Activated B cell treated with CpG ODN at 0.5 μM for 24 hours (primary cell): ENCODE results near the gene PAQR9. TPM values are rescaled to one million over a fixed set of nuclear protein-coding genes. Genes with fewer than 3 reads are reported as not detected.

Experiments
- ATAC-seq: fragments of 200-7000 bp; cut with Tn5 transposase; one replicate; pipeline ENCODE4 v1.10.0; 2021; ENCODE audit warnings: low read depth, mild to moderate bottlenecking, moderate library complexity
- CTCF ChIA-PET: fragments of 350-600 bp; sonication (Branson Sonifier 250); formaldehyde crosslinking; loops from one replicate; lab custom pipeline; 2021; ENCODE audit warnings: antibody characterized with exemption; lab: Charles Lee
- POLR2A ChIA-PET: fragments of 350-600 bp; sonication (Branson Sonifier 250); formaldehyde crosslinking; loops from one replicate; lab custom pipeline; 2021; ENCODE audit warnings: antibody characterized with exemption; lab: Charles Lee
- DNase-seq: peaks from one replicate; pipeline ENCODE4 v3.0.0; 2022
- H3K27ac Mint-ChIP-seq: one replicate; pipeline ENCODE4 v1.8.0; 2020; ENCODE audit warnings: mixed read lengths
- H3K27me3 Mint-ChIP-seq: one replicate; pipeline ENCODE4 v1.8.0; 2021; ENCODE audit warnings: mixed read lengths
- H3K36me3 Mint-ChIP-seq: one replicate; pipeline ENCODE4 v1.8.0; 2021; ENCODE audit warnings: low read depth, mixed read lengths
- H3K4me1 Mint-ChIP-seq: one replicate; pipeline ENCODE4 v1.8.0; 2021; ENCODE audit warnings: mixed read lengths
- H3K4me3 Mint-ChIP-seq: one replicate; pipeline ENCODE4 v1.8.0; 2020; ENCODE audit warnings: mild to moderate bottlenecking, mixed read lengths
- H3K9me3 Mint-ChIP-seq: one replicate; pipeline ENCODE4 v1.8.0; 2020; ENCODE audit warnings: mixed read lengths
- CTCF ChIP-seq: fragments of 200-600 bp; IDR thresholded peaks from one replicate; pipeline ENCODE4 v1.8.0; 2022; ENCODE audit warnings: antibody characterized with exemption, mild to moderate bottlenecking
- intact Hi-C: fragments of 100-400 bp; cut with micrococcal nuclease; formaldehyde crosslinking; loops from one replicate; pipeline ENCODE4 v1.15.1; 2024
- total RNA-seq: library from RNA; stranded (reverse); gene quantifications from 2 replicates; pipeline ENCODE4 v1.2.3, GENCODE V29; 2022

The PAQR9 gene
- total RNA-seq, 1 donor from 2014 or later = not detected

GRCh38 chr3:143000528-143000927, 37.1 kb upstream of the PAQR9 start:
- peak overlapping the region; percentile 99 for H3K4me3 Mint-ChIP-seq
- H3K9me3 Mint-ChIP-seq = no peaks in the 10 kb centered on the region
- CTCF ChIA-PET = interaction anchor here (1.0 to 1.8 kb wide), 2 partner anchors 13 to 674 kb away, joined by 3 to 5 read pairs; no protein-coding TSS in a partner anchor
- peaks cover 36% of the 10 kb centered on the region for H3K4me1 Mint-ChIP-seq
- intact Hi-C loops = loop anchor here (2.0 to 10.0 kb wide), 6 partner anchors 403 to 1262 kb away; partner anchors contain the start of genes ATP1B3, GK5, PLS1 and RNF7
- ATAC-seq = no peak
- DNase-seq = no peak
- no peaks in the 10 kb centered on the region for H3K27me3 Mint-ChIP-seq
- POLR2A ChIA-PET = interaction anchor here (0.6 to 3.5 kb wide), 16 partner anchors 11 to 1262 kb away, joined by 3 to 47 read pairs (median 4); partner anchors contain the start of genes ATR, CHST2, DIPK2A and TRPC1
- no peak for TF ChIP-seq CTCF
- peaks cover 14% of the 10 kb centered on the region for H3K36me3 Mint-ChIP-seq
- peak overlapping the region; percentile 98 for H3K27ac Mint-ChIP-seq

- H3K36me3 Mint-ChIP-seq = peaks cover 14% of the 10 kb centered on the region
- no peak for ATAC-seq
- POLR2A ChIA-PET = interaction anchor here (0.6 kb wide), 2 partner anchors 12 to 55 kb away, joined by 3 to 11 read pairs; no protein-coding TSS in a partner anchor
Measured at GRCh38 chr3:142999881-143000280, 36.4 kb upstream of the PAQR9 start.

GRCh38 chr3:142998439-142998838, 35.0 kb upstream of the PAQR9 start:
- H3K4me3 Mint-ChIP-seq = no peak overlapping the region
- no peak overlapping the region for H3K27ac Mint-ChIP-seq
- no peak for ATAC-seq
- H3K36me3 Mint-ChIP-seq = peaks cover 14% of the 10 kb centered on the region
- TF ChIP-seq CTCF = no peak
- H3K4me1 Mint-ChIP-seq = peaks cover 39% of the 10 kb centered on the region
- H3K9me3 Mint-ChIP-seq = no peaks in the 10 kb centered on the region
- intact Hi-C loops = no loop called here
- POLR2A ChIA-PET = no interaction called here
- no peaks in the 10 kb centered on the region for H3K27me3 Mint-ChIP-seq
- CTCF ChIA-PET = no interaction called here
- DNase-seq = no peak

More at GRCh38 chr3:142999881-143000280, 36.4 kb upstream of the PAQR9 start:
- intact Hi-C loops = loop anchor here (2.0 to 10.0 kb wide), 6 partner anchors 403 to 1261 kb away; partner anchors contain the start of genes ATP1B3, GK5, PLS1 and RNF7
- Mint-ChIP-seq H3K27me3 (no peaks in the 10 kb centered on the region), H3K9me3 (no peaks in the 10 kb centered on the region), H3K4me3 (no peak overlapping the region), H3K27ac (no peak overlapping the region), H3K4me1 (peaks cover 35% of the 10 kb centered on the region)
- TF ChIP-seq CTCF = no peak
- CTCF ChIA-PET = no interaction called here
- DNase-seq = no peak

- ChIA-PET CTCF (interaction anchor here (1.1 kb wide), 1 partner anchor 10 kb away, joined by 4 read pairs; no protein-coding TSS in a partner anchor), POLR2A (interaction anchor here (0.9 kb wide), 1 partner anchor 401 kb away, joined by 3 read pairs; the partner anchor contains the start of gene PLS1)
- TF ChIP-seq CTCF = no peak
- no peaks in the 10 kb centered on the region for H3K27me3 Mint-ChIP-seq
- ATAC-seq (no peak), DNase-seq (no peak)
- peaks cover 12% of the 10 kb centered on the region for H3K36me3 Mint-ChIP-seq
- no peak overlapping the region for H3K4me3 Mint-ChIP-seq
- intact Hi-C loops = no loop called here
- no peaks in the 10 kb centered on the region for H3K9me3 Mint-ChIP-seq
- no peak overlapping the region for H3K27ac Mint-ChIP-seq
- H3K4me1 Mint-ChIP-seq = peaks cover 32% of the 10 kb centered on the region
Measured at GRCh38 chr3:142997330-142997729, 33.9 kb upstream of the PAQR9 start.

- H3K4me3 Mint-ChIP-seq = no peak overlapping the region
- DNase-seq (peak; percentile 25), ATAC-seq (peak; percentile 54)
- no peaks in the 10 kb centered on the region for H3K27me3 Mint-ChIP-seq
- intact Hi-C loops = loop anchor here (1.0 to 2.0 kb wide), 3 partner anchors 65 to 408 kb away; no protein-coding TSS in a partner anchor
- peaks cover 15% of the 10 kb centered on the region for H3K4me1 Mint-ChIP-seq
- CTCF ChIA-PET = interaction anchor here (1.0 to 1.3 kb wide), 2 partner anchors 166 to 868 kb away, joined by 3 read pairs; no protein-coding TSS in a partner anchor
- POLR2A ChIA-PET = interaction anchor here (0.8 kb wide), 1 partner anchor 415 kb away, joined by 3 read pairs; the partner anchor contains the start of gene ATR
- no peaks in the 10 kb centered on the region for H3K9me3 Mint-ChIP-seq
- no peak for TF ChIP-seq CTCF
- H3K36me3 Mint-ChIP-seq = no peaks in the 10 kb centered on the region
- H3K27ac Mint-ChIP-seq = no peak overlapping the region
Measured at GRCh38 chr3:142993958-142994442, 30.5 kb upstream of the PAQR9 start.
